H9 (cell line): ENCODE results near the gene NGFR. TPM values are rescaled to one million over a fixed set of nuclear protein-coding genes. Genes with fewer than 3 reads are reported as not detected.

Source experiments
- DNase-seq: peaks from one replicate; pipeline ENCODE4 v3.0.0-alpha.2; 2017
- H2AFZ ChIP-seq: one replicate; pipeline ENCODE4 v1.6.1; 2013; ENCODE audit warnings: mild to moderate bottlenecking, low read length, control low read depth, moderate library complexity
- H2AK5ac ChIP-seq: 2 replicates; pipeline ENCODE4 v1.6.1; 2013; ENCODE audit warnings: low read length, control low read depth, mixed read lengths; ENCODE audit not compliant: insufficient read length
- H2BK120ac ChIP-seq: one replicate; pipeline ENCODE4 v1.6.1; 2013; ENCODE audit warnings: low read depth, mild to moderate bottlenecking, low read length, control low read depth, inconsistent platforms; ENCODE audit not compliant: poor library complexity, severe bottlenecking
- H2BK12ac ChIP-seq: 2 replicates; pipeline ENCODE4 v1.6.1; 2013; ENCODE audit warnings: low read length, control low read depth, mixed read lengths, low read depth; ENCODE audit not compliant: insufficient read length
- H2BK15ac ChIP-seq: 2 replicates; pipeline ENCODE4 v1.6.1; 2013; ENCODE audit warnings: low read depth, low read length, control low read depth
- H2BK20ac ChIP-seq: one replicate; pipeline ENCODE4 v1.6.1; 2013; ENCODE audit warnings: low read depth, mild to moderate bottlenecking, low read length, control low read depth, inconsistent platforms; ENCODE audit not compliant: poor library complexity, severe bottlenecking
- H2BK5ac ChIP-seq: 2 replicates; pipeline ENCODE4 v1.6.1; 2013; ENCODE audit warnings: low read length, control low read depth, mixed read lengths; ENCODE audit not compliant: insufficient read length
- H3K14ac ChIP-seq: 2 replicates; pipeline ENCODE4 v1.6.1; 2013; ENCODE audit warnings: low read length, control low read depth; ENCODE audit not compliant: insufficient read depth
- H3K18ac ChIP-seq: 2 replicates; pipeline ENCODE4 v1.6.1; 2013; ENCODE audit warnings: low read depth, mild to moderate bottlenecking, mixed read lengths, low read length, control low read depth; ENCODE audit not compliant: insufficient read length
- H3K23ac ChIP-seq: 2 replicates; pipeline ENCODE4 v1.6.1; 2013; ENCODE audit warnings: low read length, control low read depth, mixed read lengths, low read depth; ENCODE audit not compliant: insufficient read length
- H3K23me2 ChIP-seq: 2 replicates; pipeline ENCODE4 v1.6.1; 2013; ENCODE audit warnings: low read depth, mild to moderate bottlenecking, mixed read lengths, low read length, control low read depth; ENCODE audit not compliant: insufficient read length, poor library complexity, severe bottlenecking
- H3K27ac ChIP-seq: 2 replicates; pipeline ENCODE4 v1.5.1; 2013; ENCODE audit warnings: low read length, control low read depth, mixed read lengths, low read depth; ENCODE audit not compliant: insufficient read length
- H3K27me3 ChIP-seq: 2 replicates; pipeline ENCODE4 v1.6.1; 2013; ENCODE audit warnings: low read length, control low read depth, inconsistent platforms; ENCODE audit not compliant: insufficient read depth
- H3K4ac ChIP-seq: 2 replicates; pipeline ENCODE4 v1.6.1; 2013; ENCODE audit warnings: low read depth, mild to moderate bottlenecking, control low read depth, inconsistent platforms, low read length, moderate library complexity
- H3K4me1 ChIP-seq: 2 replicates; pipeline ENCODE4 v1.6.1; 2013; ENCODE audit warnings: low read length, control low read depth, inconsistent platforms; ENCODE audit not compliant: insufficient read depth
- H3K4me2 ChIP-seq: 2 replicates; pipeline ENCODE4 v1.6.1; 2013; ENCODE audit warnings: low read length, control low read depth, mixed read lengths; ENCODE audit not compliant: insufficient read length, insufficient read depth
- H3K56ac ChIP-seq: 2 replicates; pipeline ENCODE4 v1.6.1; 2013; ENCODE audit warnings: low read depth, mild to moderate bottlenecking, mixed read lengths, low read length, control low read depth; ENCODE audit not compliant: insufficient read length
- H3K79me1 ChIP-seq: 2 replicates; pipeline ENCODE4 v1.6.1; 2013; ENCODE audit warnings: low read depth, mild to moderate bottlenecking, moderate library complexity, low read length, control low read depth, inconsistent platforms; ENCODE audit not compliant: insufficient read depth, poor library complexity, severe bottlenecking
- H3K79me2 ChIP-seq: 2 replicates; pipeline ENCODE4 v1.6.1; 2013; ENCODE audit warnings: low read length, control low read depth, inconsistent platforms; ENCODE audit not compliant: insufficient read depth
- H3K9ac ChIP-seq: 2 replicates; pipeline ENCODE4 v1.6.1; 2013; ENCODE audit warnings: low read length, control low read depth, mixed read lengths; ENCODE audit not compliant: insufficient read length; ENCODE audit errors: extremely low read depth
- H3K9me3 ChIP-seq: one replicate; pipeline ENCODE4 v1.6.1; 2013; ENCODE audit warnings: low read depth, low read length, inconsistent platforms; ENCODE audit not compliant: control insufficient read depth
- H3T11ph ChIP-seq: one replicate; pipeline ENCODE4 v1.6.1; 2013; ENCODE audit warnings: mild to moderate bottlenecking, low read length, control low read depth, inconsistent platforms
- H4K20me1 ChIP-seq: one replicate; pipeline ENCODE4 v1.6.1; 2013; ENCODE audit not compliant: control insufficient read depth, insufficient read length, insufficient read depth
- H4K5ac ChIP-seq: 2 replicates; pipeline ENCODE4 v1.6.1; 2013; ENCODE audit warnings: low read depth, mild to moderate bottlenecking, mixed read lengths, low read length, control low read depth; ENCODE audit not compliant: insufficient read length
- H4K8ac ChIP-seq: replicated peaks from 2 replicates; pipeline ENCODE4 v1.6.1; 2013; ENCODE audit warnings: low read length, control low read depth, mixed read lengths, low read depth; ENCODE audit not compliant: insufficient read length
- H4K91ac ChIP-seq: 2 replicates; pipeline ENCODE4 v1.6.1; 2013; ENCODE audit warnings: low read depth, mild to moderate bottlenecking, moderate library complexity, mixed read lengths, low read length, control low read depth; ENCODE audit not compliant: insufficient read length
- H3K27ac Mint-ChIP-seq, 3 experiments: 2 replicates in 2 of 3; 3 replicates in 1 of 3; pipeline ENCODE4 v1.8.0; 2020 to 2021; ENCODE audit warnings: mixed read lengths in 3 of 3, mild to moderate bottlenecking in 1 of 3, moderate library complexity in 1 of 3
- H3K27me3 Mint-ChIP-seq: 2 replicates; pipeline ENCODE4 v1.8.0; 2021; ENCODE audit warnings: low read depth, mild to moderate bottlenecking, moderate library complexity, mixed read lengths
- H3K36me3 Mint-ChIP-seq, 3 experiments: 2 replicates in 2 of 3; 3 replicates in 1 of 3; pipeline ENCODE4 v1.8.0; 2020 to 2021; ENCODE audit warnings: low read depth in 3 of 3, mixed read lengths in 3 of 3; ENCODE audit not compliant: insufficient read depth in 1 of 3
- H3K4me1 Mint-ChIP-seq, 2 experiments: 2 replicates each; pipeline ENCODE4 v1.8.0; 2020; ENCODE audit warnings: mixed read lengths in 2 of 2
- H3K4me3 Mint-ChIP-seq, 2 experiments: 2 replicates in 1 of 2; 3 replicates in 1 of 2; pipeline ENCODE4 v1.8.0; 2020 to 2021; ENCODE audit warnings: mild to moderate bottlenecking in 2 of 2, mixed read lengths in 2 of 2, moderate library complexity in 1 of 2
- H3K9me3 Mint-ChIP-seq, 2 experiments: 2 replicates in 1 of 2; 3 replicates in 1 of 2; pipeline ENCODE4 v1.8.0; 2020; ENCODE audit warnings: mild to moderate bottlenecking in 2 of 2, mixed read lengths in 2 of 2, moderate library complexity in 1 of 2
- CTCF ChIP-seq: fragments of 200-600 bp; sonication (generic); conservative IDR thresholded peaks from 3 replicates; pipeline ENCODE4 v1.8.0; 2021; ENCODE audit warnings: antibody characterized with exemption, mild to moderate bottlenecking
- WGBS: extraction: QIAGEN DNeasy Blood & Tissue Kit; methylation state at CpG from one replicate; pipeline ENCODE4 v1.1.7; 2013; ENCODE audit warnings: missing lambda C conversion rate, low lambda C conversion rate, mixed read lengths; ENCODE audit not compliant: insufficient read length; ENCODE audit errors: extremely low coverage; 5-methylcytosine and 5-hydroxymethylcytosine counted together
- total RNA-seq: library from RNA; stranded (reverse); gene quantifications from 2 replicates; pipeline ENCODE4 v1.2.1, GENCODE V29; 2021

NGFR gene
- total RNA-seq, 1 experiment from 2014 or later: 9.6 TPM

- WGBS: no CpG with 5 or more reads among the region's 8 CpGs
- H2AK5ac ChIP-seq: no peak overlapping the region
- no peak overlapping the region; the same call in 1 of the 2 replicates for H3K14ac ChIP-seq
- no peak overlapping the region for H2BK120ac ChIP-seq
- Mint-ChIP-seq H3K27me3 (peaks cover 16% of the 10 kb centered on the region), H3K4me1 (peaks cover 30 to 44% of the 10 kb centered on the region in 2 experiments), H3K9me3 (no peaks in the 10 kb centered on the region), H3K4me3 (no peak overlapping the region), H3K27ac (peak overlapping the region in 1 of 3 experiments; percentile 81; a peak in 2 of 7 replicates), H3K36me3 (no peaks in the 10 kb centered on the region)
- no peak overlapping the region for H2AFZ ChIP-seq
- no peaks in the 10 kb centered on the region for H3K27me3 ChIP-seq
- H3K4me1 ChIP-seq: peaks cover 6% of the 10 kb centered on the region; the same call in 1 of the 2 replicates
- DNase-seq: no peak
- H2BK12ac ChIP-seq: no peak overlapping the region
- no peak overlapping the region; the same call in 1 of the 2 replicates for H3K4ac ChIP-seq
- H3K18ac ChIP-seq: no peak overlapping the region
- no peak overlapping the region for H4K5ac ChIP-seq
- no peak overlapping the region for H2BK15ac ChIP-seq
- peak overlapping the region; percentile 43 for H3K4me2 ChIP-seq
- H3K27ac ChIP-seq: no peak overlapping the region
- H4K91ac ChIP-seq: peak overlapping the region; percentile 37
- H3K9me3 ChIP-seq: no peaks in the 10 kb centered on the region
- no peak overlapping the region for H4K8ac ChIP-seq
- H3K79me1 ChIP-seq: no peaks in the 10 kb centered on the region
- TF ChIP-seq CTCF: no peak
- no peaks in the 10 kb centered on the region for H4K20me1 ChIP-seq
- no peaks in the 10 kb centered on the region for H3K23me2 ChIP-seq
- no peak overlapping the region for H2BK5ac ChIP-seq
- no peaks in the 10 kb centered on the region for H3K79me2 ChIP-seq
- H3K9ac ChIP-seq: no peak overlapping the region
- no peak overlapping the region for H3T11ph ChIP-seq
- H2BK20ac ChIP-seq: no peak overlapping the region
- no peak overlapping the region for H3K23ac ChIP-seq
- no peak overlapping the region for H3K56ac ChIP-seq
Observed at GRCh38 chr17:49508866-49509587, 13.9 kb downstream of the NGFR start.
